ENCODE data around the gene MRPS24.
A peak's percentile ranks its signal among the peaks of the same experiment; 100 is the strongest.
"Not testable (repeated sequence)": the region's sequence is repeated elsewhere in the genome, so short reads cannot be mapped to it uniquely, and the experiment has no call there.

The MRPS24 gene

GRCh38 chr7:43869006-43869866 is at the start of gene MRPS24:
TSS of gene MRPS24 (minus strand) at chr7:43869517. CDS start at chr7:43869495, 22 bp downstream.
- DNase-seq (ENCODE audit: low read depth, low spot score) = peak; percentile 93

GRCh38 chr7:43915907-43916306 is 46.6 kb upstream of the MRPS24 start:
- DNase-seq (ENCODE audit: low read depth, low spot score) = no peak

GRCh38 chr7:43914795-43915194 is 45.5 kb upstream of the MRPS24 start:
- DNase-seq (ENCODE audit: low read depth, low spot score) = no peak

GRCh38 chr7:43906331-43907010 is 37.2 kb upstream of the MRPS24 start, which contains the start of gene URGCP:
TSS of gene URGCP (minus strand) at chr7:43906596. CDS start at chr7:43906575, 21 bp downstream.
- DNase-seq (ENCODE audit: low read depth, low spot score) = peak; percentile 33

- peak; percentile 29 for DNase-seq (ENCODE audit: low read depth, low spot score)
Observed at GRCh38 chr7:43905956-43906330, 36.6 kb upstream of the MRPS24 start.

GRCh38 chr7:43905209-43905946 is 36.1 kb upstream of the MRPS24 start:
- DNase-seq (ENCODE audit: low read depth, low spot score) = peak; percentile 60

GRCh38 chr7:43904533-43905208 is 35.4 kb upstream of the MRPS24 start:
- no peak for DNase-seq (ENCODE audit: low read depth, low spot score)

- no peak for DNase-seq (ENCODE audit: low read depth, low spot score)
Observed at GRCh38 chr7:43902542-43903054, 33.3 kb upstream of the MRPS24 start.

- not testable (repeated sequence) for DNase-seq (ENCODE audit: low read depth, low spot score)
Observed at GRCh38 chr7:43898571-43898970, 29.3 kb upstream of the MRPS24 start.

- DNase-seq (ENCODE audit: low read depth, low spot score) = no peak
Observed at GRCh38 chr7:43895847-43896415, 26.6 kb upstream of the MRPS24 start.

GRCh38 chr7:43891069-43891955 is 22.0 kb upstream of the MRPS24 start:
- no peak for DNase-seq (ENCODE audit: low read depth, low spot score)

- no peak for DNase-seq (ENCODE audit: low read depth, low spot score)
Observed at GRCh38 chr7:43890468-43890867, 21.2 kb upstream of the MRPS24 start.

GRCh38 chr7:43888993-43889945 is 20.0 kb upstream of the MRPS24 start:
- DNase-seq (ENCODE audit: low read depth, low spot score) = no peak

- DNase-seq (ENCODE audit: low read depth, low spot score) = no peak
Observed at GRCh38 chr7:43884617-43885016, 15.3 kb upstream of the MRPS24 start.

GRCh38 chr7:43884209-43884608 is 14.9 kb upstream of the MRPS24 start:
- no peak for DNase-seq (ENCODE audit: low read depth, low spot score)

GRCh38 chr7:43880596-43880995 is 11.3 kb upstream of the MRPS24 start:
- DNase-seq (ENCODE audit: low read depth, low spot score) = no peak

GRCh38 chr7:43879477-43879876 is 10.2 kb upstream of the MRPS24 start:
- DNase-seq (ENCODE audit: low read depth, low spot score) = no peak

- no peak for DNase-seq (ENCODE audit: low read depth, low spot score)
Observed at GRCh38 chr7:43878867-43879266, 9.6 kb upstream of the MRPS24 start.

All from ELF-1 (cell line).